GM19397 (cell line): ENCODE data around the gene MAP3K21.

ENCODE experiments used
- ATAC-seq: cut with Tn5 transposase; IDR thresholded peaks from one replicate; pipeline ENCODE4 v1.9.1; 2021; ENCODE audit warnings: mild to moderate bottlenecking, moderate library complexity; ENCODE audit not compliant: unreplicated experiment

The MAP3K21 gene

DNA sequence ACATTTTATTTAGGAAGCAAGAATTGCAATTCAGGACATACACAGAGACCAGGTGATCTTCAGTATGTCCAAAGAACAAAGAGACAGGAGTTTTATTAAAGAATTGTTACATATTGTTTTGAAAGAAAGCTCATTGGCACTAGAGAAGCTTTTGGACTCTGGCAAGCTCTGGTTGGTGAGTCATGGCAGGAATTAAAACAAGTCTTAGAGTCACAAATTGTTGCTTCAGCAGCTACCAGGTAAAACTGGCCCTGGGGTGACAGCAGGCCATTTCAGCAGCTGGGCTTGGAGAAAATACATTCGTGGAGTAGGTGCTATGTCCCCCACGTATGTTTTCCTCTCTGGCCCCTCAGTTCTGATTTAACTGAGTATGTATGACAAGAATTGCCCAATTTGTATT lies 58.8 kb downstream of the MAP3K21 start:
- no peak for ATAC-seq

DNA sequence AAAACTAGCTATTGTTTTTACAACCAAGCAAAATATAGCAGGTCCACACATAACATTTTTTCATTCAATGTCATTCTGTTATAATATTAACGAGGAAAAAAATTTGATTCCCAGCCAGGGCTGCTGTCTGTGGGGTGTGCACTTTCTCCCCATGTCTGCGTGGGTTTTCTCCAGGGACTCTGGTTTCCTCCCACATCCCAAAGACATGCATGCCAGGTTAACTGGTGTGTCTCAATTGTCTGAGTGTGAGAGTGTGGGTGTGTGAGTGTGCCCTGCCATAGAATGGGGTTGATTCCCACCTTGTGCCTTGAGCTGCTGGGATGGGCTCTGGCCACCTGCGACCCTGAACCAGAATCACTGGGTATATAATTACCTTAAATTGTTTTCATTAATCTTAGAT lies 60.1 kb downstream of the MAP3K21 start:
- ATAC-seq = no peak

GRCh38 chr1:233389169-233389568 lies 61.6 kb downstream of the MAP3K21 start:
- no peak for ATAC-seq

DNA sequence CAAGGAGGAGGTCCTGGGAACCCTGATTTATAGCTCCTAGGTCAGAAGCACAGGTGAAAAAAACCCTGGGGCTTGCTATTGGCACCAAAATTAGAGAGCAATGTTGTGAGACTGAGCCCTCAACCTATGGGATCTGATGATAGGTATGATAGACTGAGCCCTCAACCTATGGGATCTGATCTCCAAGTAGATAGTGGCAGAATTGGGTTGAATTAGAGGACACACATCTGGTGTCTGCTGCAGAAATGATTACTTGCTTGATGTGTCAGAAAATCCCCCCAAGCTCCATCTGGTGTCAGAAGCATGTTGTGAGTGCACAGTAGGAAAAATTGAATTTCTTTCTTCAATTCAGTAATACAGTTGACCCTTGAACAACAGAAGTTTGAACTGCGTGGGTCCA lies 62.4 kb downstream of the MAP3K21 start:
- ATAC-seq = no peak

DNA sequence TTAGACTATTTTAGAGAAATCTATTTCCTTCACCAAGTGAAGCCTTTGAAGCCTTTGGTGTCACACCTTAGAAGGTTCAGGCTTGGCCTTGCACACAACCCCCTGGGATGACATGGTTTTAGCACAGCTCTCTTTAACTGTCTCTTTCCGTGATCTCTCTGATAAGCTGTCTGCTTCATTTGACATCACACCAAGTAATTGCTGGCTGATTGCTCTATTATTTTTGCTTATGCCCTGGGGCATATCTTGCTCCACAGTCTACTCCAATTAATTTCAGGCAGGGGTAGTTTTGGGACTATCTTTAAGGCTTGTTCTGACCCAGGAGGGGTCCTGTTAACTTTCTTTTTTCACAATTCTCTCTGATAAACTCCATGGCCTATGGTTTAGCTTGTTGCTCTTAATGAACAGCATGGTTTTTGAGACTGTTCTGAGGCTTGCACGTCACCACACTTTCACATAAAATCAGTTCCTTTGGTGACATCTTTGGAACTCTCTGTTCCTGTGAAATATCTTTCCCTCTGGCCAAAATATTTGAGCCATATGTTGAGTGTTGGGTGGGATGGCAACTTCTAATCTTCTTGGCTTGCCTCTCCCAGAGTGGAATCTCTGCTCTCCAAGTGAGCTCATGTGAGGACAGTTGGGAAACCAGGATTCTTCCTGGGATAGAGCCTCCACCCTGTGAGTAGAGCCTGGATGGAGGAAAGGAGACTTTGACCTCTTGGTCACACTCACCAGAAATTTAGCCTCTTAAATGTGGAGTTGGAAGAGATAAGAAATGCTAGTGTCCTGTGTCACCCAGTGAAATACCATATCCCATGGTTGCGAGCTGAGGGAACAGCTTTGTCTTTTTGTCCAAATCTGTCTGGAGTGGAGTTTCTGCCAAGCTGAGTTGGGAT lies 63.6 kb downstream of the MAP3K21 start:
- ATAC-seq = no peak

DNA sequence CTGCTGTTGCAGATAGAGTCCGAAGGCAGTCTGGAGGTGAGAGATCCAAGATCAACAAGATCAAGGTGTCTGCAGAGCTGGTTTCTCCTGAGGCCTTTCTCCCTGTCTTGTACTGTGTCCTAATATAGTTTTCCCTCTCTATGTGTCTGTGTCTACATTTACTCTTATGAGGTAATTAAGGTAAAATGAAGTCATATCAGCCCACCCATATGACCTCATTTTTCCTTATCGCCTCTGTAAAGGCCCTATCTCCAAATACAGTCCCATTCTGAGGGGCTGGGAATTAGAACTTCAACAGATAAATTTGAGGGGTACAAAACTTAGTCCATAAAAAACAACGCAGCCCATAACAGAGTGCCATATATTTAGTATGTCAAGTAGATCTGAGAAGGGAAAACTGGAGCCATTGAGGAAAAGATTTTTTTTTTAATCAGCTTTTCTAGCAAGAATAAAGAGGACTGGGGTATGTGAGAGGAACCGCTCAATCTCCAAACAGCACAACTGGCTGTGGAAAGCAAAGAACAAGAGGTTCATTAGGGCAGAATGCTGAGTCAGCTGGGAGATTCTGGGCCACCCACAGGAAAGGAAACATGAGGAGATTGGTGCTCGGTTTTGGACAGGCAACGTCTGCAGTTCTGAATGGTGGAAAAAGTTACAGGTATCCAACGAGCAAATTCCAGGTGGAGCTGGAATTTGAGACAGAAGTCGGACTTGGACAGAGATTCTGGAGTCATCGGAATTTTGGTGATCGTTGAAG lies 65.7 kb downstream of the MAP3K21 start:
- ATAC-seq = no peak

DNA sequence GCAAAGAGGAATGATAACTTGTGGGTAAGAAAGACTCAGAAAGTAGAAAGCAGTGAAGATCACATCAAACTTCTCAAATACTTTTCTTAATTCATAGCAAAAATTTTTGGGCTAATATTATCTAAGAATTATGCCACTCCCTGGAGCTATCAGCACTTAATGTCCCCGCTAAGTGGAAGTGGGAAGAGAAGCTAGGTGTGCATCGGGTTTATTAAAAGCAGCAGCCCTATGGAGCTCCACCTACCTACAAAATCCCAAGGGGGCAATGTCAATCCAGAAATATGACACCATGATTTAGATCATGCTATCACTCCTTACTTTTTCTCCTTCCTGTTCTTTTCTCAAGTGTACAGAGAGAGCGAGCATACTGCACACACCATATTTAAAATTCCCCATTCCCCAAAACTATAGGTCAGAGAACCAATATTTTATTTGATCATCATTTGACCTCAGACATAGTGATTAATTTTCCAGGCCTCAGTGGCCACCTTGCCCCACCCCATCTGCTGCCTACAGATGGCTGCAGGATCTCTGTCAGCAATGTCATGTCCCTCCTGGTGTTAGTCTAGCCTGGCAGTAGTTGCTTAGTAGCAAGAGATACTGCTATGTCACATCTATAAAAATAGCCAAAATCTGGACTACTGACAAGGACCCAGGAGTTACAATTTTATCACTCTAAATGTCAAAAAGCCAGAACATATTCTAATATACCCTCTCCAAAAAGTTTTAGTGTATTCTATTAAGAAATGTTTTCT lies 66.6 kb downstream of the MAP3K21 start:
- ATAC-seq = no peak

DNA sequence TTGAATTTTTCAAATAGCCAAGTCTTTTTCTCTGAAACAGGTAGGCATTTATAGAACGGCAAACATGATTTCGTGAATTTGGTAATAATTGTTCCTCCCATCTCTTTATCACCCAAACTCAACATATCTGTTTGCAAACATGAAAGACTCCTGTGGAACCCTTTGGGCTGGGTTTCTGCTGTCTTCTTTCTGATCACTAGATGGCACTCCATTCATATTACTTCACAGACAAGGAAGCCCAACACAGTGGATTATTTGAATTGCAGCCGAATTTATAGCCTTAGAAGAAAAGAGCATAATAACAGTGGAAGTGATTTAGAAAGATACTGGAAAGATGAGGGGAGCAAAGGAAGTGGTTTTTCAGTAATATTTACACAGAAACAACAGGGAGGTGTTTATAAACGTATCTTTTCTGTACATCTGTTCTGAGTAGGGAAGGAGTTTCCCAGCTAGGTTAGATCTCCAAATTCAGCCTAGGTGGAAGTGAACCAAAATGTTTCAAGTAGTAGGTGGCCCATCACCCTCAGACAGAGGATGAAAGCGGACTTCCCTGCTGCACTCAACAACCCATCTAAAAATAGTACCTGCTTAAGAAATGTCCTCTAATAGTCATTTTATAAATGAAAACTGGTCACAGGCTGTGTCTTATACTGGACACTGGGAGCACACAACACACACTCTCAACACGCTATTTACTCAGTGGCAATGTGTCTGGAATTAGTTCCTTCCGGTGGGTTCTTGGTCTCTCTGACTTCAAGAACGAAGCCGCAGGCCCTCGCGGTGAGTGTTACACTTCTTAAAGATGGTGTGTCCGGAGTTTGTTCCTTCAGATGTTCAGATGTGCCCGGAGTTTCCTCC lies 67.6 kb downstream of the MAP3K21 start:
- ATAC-seq = peak; percentile 79

DNA sequence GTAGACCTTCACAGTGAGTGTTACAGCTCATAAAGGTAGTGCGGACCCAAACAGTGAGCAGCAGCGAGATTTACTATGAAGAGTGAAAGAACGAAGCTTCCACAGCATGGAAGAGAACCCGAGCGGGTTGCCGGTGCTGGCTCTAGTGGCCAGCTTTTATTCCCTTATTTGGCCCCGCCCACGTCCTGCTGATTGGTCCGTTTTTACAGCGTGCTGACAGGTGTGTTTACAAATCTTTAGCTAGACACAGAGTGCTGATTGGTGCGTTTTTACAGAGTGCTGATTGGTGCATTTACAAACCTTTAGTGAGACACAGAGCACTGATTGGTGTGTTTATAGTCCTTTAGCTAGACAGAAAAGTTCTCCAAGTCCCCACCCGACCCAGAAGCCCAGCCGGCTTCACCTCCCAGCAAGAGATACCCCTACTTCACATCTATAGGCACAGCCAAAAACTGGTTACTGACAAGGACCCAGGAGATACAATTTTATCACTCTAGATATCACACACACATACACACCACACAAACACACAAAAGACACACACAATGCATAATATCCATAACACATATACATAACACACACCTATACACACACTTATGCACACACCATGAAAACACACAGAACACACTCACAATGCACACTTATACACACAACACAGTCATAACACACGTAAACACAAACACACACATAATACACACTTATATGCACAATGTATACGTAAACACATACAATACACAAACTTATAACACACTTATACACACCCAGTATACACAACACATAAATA lies 68.5 kb downstream of the MAP3K21 start:
- no peak for ATAC-seq

DNA sequence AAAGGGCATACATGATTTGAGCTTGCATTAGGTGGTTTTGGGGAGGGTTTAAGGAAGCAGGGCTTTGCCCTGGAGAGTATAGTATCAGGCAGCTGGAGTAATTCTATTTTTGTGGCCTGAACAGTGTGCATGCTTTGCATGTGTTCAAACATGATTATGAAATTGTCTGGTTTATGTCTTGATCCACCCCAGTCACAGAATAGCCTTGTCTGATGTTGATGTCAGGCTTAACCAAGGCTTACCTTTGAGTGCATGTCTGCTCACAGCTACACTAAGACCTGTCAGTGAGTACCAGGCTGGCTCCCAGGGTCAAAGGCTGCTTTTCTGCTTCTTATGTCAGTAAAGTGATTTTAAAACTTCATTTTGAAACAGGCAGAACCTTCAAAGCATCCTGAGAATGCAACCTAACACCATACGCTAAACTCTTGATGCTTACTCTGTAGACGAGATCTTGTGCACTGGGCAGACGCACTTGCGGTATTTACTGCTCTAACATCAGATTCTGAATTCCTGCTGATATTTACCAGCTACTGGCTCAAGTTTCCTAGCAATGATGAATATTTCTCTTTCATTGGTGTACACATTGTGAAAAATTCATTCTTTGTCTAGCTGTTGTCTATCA lies 78.9 kb downstream of the MAP3K21 start:
- ATAC-seq = no peak

GRCh38 chr1:233406994-233407631 lies 79.6 kb downstream of the MAP3K21 start:
- no peak for ATAC-seq

GRCh38 chr1:233409540-233409939 lies 82.0 kb downstream of the MAP3K21 start:
- ATAC-seq = no peak

GRCh38 chr1:233410906-233411305 lies 83.4 kb downstream of the MAP3K21 start:
- ATAC-seq = no peak

- ATAC-seq = no peak
Measured at GRCh38 chr1:233412812-233413211, 85.3 kb downstream of the MAP3K21 start.

DNA sequence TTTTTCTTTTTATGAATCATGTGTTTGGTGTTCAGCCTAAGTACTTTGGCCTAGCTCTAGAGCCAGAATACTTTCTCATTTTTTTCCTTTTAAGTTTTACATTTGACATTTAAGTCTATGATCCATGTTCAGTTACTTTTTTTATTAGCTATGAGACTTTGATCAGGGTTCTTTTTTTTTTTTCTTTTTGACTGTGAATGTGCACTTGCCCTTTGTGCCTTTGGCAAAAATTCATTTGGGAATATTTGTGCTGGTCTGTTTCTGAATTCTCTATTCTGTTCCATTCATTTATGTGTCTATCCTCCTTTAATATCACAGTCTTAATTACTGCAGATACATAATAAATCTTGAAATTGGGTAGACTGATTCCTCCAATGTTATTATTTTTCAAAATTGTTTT lies 93.8 kb downstream of the MAP3K21 start:
- ATAC-seq = no peak

- no peak for ATAC-seq
Measured at GRCh38 chr1:233424779-233425178, 97.3 kb downstream of the MAP3K21 start.

GRCh38 chr1:233427907-233428306 lies 100.4 kb downstream of the MAP3K21 start:
- no peak for ATAC-seq

GRCh38 chr1:233431753-233432403 lies 104.4 kb downstream of the MAP3K21 start:
- ATAC-seq = no peak
